ENCODE data around the gene GNG2.

GNG2 gene

GRCh38 chr14:51860164-51860824 is at the start of gene GNG2:
TSS of gene GNG2 (plus strand) at chr14:51860612. CDS start at chr14:51950679, 90,067 bp downstream.
- Histone ChIP-seq H3K36me3 (ENCODE audit: control insufficient read depth, insufficient read depth, low read length, severe bottlenecking) (no peaks in the 10 kb centered on the region), H3K4me3 (ENCODE audit: low read length) (peak within 1 kb of the TSS; percentile 92), H3K27me3 (replicated peaks; ENCODE audit: control insufficient read depth, insufficient read depth, low read length) (no peaks in the 10 kb centered on the region), H3K9me3 (ENCODE audit: control insufficient read depth, low read length) (no peaks in the 10 kb centered on the region), H3K9ac (ENCODE audit: low read length) (peak within 1 kb of the TSS; percentile 91), H3K4me1 (ENCODE audit: control insufficient read depth, insufficient read depth, low read length) (peaks cover 42% of the 10 kb centered on the region)
- peak; percentile 89 for DNase-seq (ENCODE audit: low read depth)

GRCh38 chr14:51811706-51812105 is 48.7 kb upstream of the GNG2 start:
- Histone ChIP-seq H3K9ac (ENCODE audit: low read length) (no peak overlapping the region), H3K4me1 (ENCODE audit: control insufficient read depth, insufficient read depth, low read length) (peaks cover 20% of the 10 kb centered on the region), H3K4me3 (ENCODE audit: low read length) (no peak overlapping the region), H3K36me3 (ENCODE audit: control insufficient read depth, insufficient read depth, low read length, severe bottlenecking) (no peaks in the 10 kb centered on the region), H3K27me3 (replicated peaks; ENCODE audit: control insufficient read depth, insufficient read depth, low read length) (no peaks in the 10 kb centered on the region), H3K9me3 (ENCODE audit: control insufficient read depth, low read length) (peaks cover 6% of the 10 kb centered on the region)
- peak; percentile 16 for DNase-seq (ENCODE audit: low read depth)

GRCh38 chr14:51816031-51816430 is 44.4 kb upstream of the GNG2 start:
- Histone ChIP-seq H3K9me3 (ENCODE audit: control insufficient read depth, low read length) (no peaks in the 10 kb centered on the region), H3K4me1 (ENCODE audit: control insufficient read depth, insufficient read depth, low read length) (peaks cover 9% of the 10 kb centered on the region), H3K9ac (ENCODE audit: low read length) (no peak overlapping the region), H3K4me3 (ENCODE audit: low read length) (no peak overlapping the region), H3K27me3 (replicated peaks; ENCODE audit: control insufficient read depth, insufficient read depth, low read length) (no peaks in the 10 kb centered on the region), H3K36me3 (ENCODE audit: control insufficient read depth, insufficient read depth, low read length, severe bottlenecking) (no peaks in the 10 kb centered on the region)
- no peak for DNase-seq (ENCODE audit: low read depth)

GRCh38 chr14:51817326-51817725 is 43.1 kb upstream of the GNG2 start:
- H3K27me3 ChIP-seq (replicated peaks; ENCODE audit: control insufficient read depth, insufficient read depth, low read length) = no peaks in the 10 kb centered on the region
- no peaks in the 10 kb centered on the region for H3K9me3 ChIP-seq (ENCODE audit: control insufficient read depth, low read length)
- DNase-seq (ENCODE audit: low read depth) = no peak
- no peak overlapping the region for H3K4me3 ChIP-seq (ENCODE audit: low read length)
- peaks cover 11% of the 10 kb centered on the region for H3K4me1 ChIP-seq (ENCODE audit: control insufficient read depth, insufficient read depth, low read length)
- no peak overlapping the region for H3K9ac ChIP-seq (ENCODE audit: low read length)
- H3K36me3 ChIP-seq (ENCODE audit: control insufficient read depth, insufficient read depth, low read length, severe bottlenecking) = no peaks in the 10 kb centered on the region

DNA sequence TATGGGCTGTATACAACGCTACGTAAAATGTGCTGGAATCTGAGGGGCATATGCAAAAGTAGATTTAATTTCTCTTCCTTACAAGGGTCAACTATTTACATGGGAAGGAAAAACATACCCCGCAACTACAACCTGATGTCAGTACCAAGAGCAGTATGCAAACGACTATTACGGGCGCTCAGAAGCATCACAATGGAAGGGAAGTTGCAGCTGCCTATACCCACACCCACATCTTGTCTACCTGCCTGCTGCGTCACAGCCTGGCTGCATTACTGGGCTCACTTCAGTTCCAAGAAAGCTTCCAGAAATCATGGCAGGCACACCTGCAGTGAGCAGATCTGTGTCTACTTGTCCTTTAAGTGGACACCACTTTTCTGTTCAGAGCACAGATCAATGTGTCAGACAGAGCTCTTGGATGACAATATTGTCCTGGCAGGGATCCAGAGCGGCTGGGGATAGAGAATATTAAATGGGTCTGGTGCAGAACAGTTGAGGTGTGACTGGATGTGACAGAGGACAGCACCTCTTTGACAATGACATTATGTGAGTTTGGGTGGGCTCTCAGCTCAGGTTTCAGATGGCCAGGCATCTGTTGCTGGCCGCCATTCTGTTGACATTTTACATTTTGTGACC is 41.5 kb upstream of the GNG2 start:
- Histone ChIP-seq H3K4me1 (ENCODE audit: control insufficient read depth, insufficient read depth, low read length) (peaks cover 16% of the 10 kb centered on the region), H3K9ac (ENCODE audit: low read length) (no peak overlapping the region), H3K9me3 (ENCODE audit: control insufficient read depth, low read length) (no peaks in the 10 kb centered on the region), H3K27me3 (replicated peaks; ENCODE audit: control insufficient read depth, insufficient read depth, low read length) (no peaks in the 10 kb centered on the region), H3K36me3 (ENCODE audit: control insufficient read depth, insufficient read depth, low read length, severe bottlenecking) (no peaks in the 10 kb centered on the region), H3K4me3 (ENCODE audit: low read length) (no peak overlapping the region)
- no peak for DNase-seq (ENCODE audit: low read depth)

GRCh38 chr14:51821822-51822221 is 38.6 kb upstream of the GNG2 start:
- no peak overlapping the region for H3K4me3 ChIP-seq (ENCODE audit: low read length)
- peak; percentile 77 for DNase-seq (ENCODE audit: low read depth)
- no peaks in the 10 kb centered on the region for H3K36me3 ChIP-seq (ENCODE audit: control insufficient read depth, insufficient read depth, low read length, severe bottlenecking)
- no peak overlapping the region for H3K9ac ChIP-seq (ENCODE audit: low read length)
- H3K4me1 ChIP-seq (ENCODE audit: control insufficient read depth, insufficient read depth, low read length) = peaks cover 16% of the 10 kb centered on the region
- H3K9me3 ChIP-seq (ENCODE audit: control insufficient read depth, low read length) = no peaks in the 10 kb centered on the region
- H3K27me3 ChIP-seq (replicated peaks; ENCODE audit: control insufficient read depth, insufficient read depth, low read length) = no peaks in the 10 kb centered on the region

DNA sequence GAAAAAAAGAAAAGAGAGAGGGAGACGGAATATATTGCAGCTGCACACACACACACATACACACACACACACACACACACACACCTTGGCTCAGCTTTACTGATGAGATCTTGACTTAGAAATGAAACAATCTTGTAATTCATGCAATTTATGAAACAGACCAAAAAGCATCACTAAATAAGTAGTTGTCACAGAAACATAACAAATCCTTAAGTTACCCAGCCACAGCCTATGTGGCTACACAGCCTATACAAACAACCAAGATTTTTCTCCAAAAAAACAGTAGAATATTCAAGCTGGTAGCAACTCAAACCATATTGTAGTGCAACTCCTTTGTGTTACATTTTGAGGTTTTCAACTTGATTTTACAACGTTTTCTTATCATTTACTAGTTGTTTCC is 37.9 kb upstream of the GNG2 start:
- Histone ChIP-seq H3K4me3 (ENCODE audit: low read length) (no peak overlapping the region), H3K9me3 (ENCODE audit: control insufficient read depth, low read length) (no peaks in the 10 kb centered on the region), H3K36me3 (ENCODE audit: control insufficient read depth, insufficient read depth, low read length, severe bottlenecking) (no peaks in the 10 kb centered on the region), H3K27me3 (replicated peaks; ENCODE audit: control insufficient read depth, insufficient read depth, low read length) (no peaks in the 10 kb centered on the region), H3K9ac (ENCODE audit: low read length) (no peak overlapping the region), H3K4me1 (ENCODE audit: control insufficient read depth, insufficient read depth, low read length) (peaks cover 17% of the 10 kb centered on the region)
- DNase-seq (ENCODE audit: low read depth) = peak; percentile 26

GRCh38 chr14:51823706-51824105 is 36.7 kb upstream of the GNG2 start:
- no peak overlapping the region for H3K9ac ChIP-seq (ENCODE audit: low read length)
- H3K36me3 ChIP-seq (ENCODE audit: control insufficient read depth, insufficient read depth, low read length, severe bottlenecking) = no peaks in the 10 kb centered on the region
- H3K9me3 ChIP-seq (ENCODE audit: control insufficient read depth, low read length) = no peaks in the 10 kb centered on the region
- peak; percentile 6 for DNase-seq (ENCODE audit: low read depth)
- H3K4me3 ChIP-seq (ENCODE audit: low read length) = no peak overlapping the region
- no peaks in the 10 kb centered on the region for H3K27me3 ChIP-seq (replicated peaks; ENCODE audit: control insufficient read depth, insufficient read depth, low read length)
- H3K4me1 ChIP-seq (ENCODE audit: control insufficient read depth, insufficient read depth, low read length) = peaks cover 29% of the 10 kb centered on the region

DNA sequence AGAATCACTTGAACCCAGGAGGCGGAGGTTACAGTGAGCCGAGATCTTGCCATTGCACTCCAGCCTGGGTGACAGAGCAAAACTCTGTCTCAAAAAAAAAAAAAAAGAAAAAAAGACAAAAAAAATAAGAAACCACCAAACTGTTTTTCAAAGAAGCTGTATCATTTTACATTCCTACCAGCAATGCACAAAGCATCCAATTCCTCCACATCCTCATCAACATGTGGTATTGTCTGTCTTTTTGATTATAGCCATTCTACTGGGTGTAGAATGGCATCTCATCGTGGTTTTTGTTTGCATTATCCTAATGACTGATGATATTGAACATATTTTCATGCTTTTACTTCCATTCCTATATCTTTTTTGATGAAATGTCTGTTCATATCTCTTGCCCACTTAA is 36.2 kb upstream of the GNG2 start:
- Histone ChIP-seq H3K9me3 (ENCODE audit: control insufficient read depth, low read length) (no peaks in the 10 kb centered on the region), H3K36me3 (ENCODE audit: control insufficient read depth, insufficient read depth, low read length, severe bottlenecking) (no peaks in the 10 kb centered on the region), H3K4me3 (ENCODE audit: low read length) (no peak overlapping the region), H3K9ac (ENCODE audit: low read length) (no peak overlapping the region), H3K4me1 (ENCODE audit: control insufficient read depth, insufficient read depth, low read length) (peaks cover 29% of the 10 kb centered on the region), H3K27me3 (replicated peaks; ENCODE audit: control insufficient read depth, insufficient read depth, low read length) (no peaks in the 10 kb centered on the region)
- DNase-seq (ENCODE audit: low read depth) = peak; percentile 6

DNA sequence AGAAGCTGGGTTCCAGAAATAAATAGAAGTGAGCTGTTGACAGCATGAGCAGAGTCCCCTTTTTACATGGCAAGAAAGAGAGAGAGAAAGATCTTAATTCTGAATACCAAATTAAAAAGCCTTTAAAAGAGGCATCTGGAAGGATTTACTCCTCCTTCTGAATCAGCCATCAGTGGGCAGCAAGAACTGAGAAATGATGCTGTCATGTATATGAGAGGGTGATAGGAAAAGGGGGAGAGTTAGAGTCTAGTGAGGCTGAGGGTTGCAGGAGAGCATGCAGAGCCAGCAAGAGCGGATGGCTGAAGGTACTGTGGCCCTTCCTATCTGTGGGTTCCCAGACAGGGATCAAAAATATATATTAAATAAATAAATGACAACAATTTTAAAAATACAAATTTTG is 34.5 kb upstream of the GNG2 start:
- Histone ChIP-seq H3K4me3 (ENCODE audit: low read length) (no peak overlapping the region), H3K27me3 (replicated peaks; ENCODE audit: control insufficient read depth, insufficient read depth, low read length) (no peaks in the 10 kb centered on the region)
- DNase-seq (ENCODE audit: low read depth) = no peak

DNA sequence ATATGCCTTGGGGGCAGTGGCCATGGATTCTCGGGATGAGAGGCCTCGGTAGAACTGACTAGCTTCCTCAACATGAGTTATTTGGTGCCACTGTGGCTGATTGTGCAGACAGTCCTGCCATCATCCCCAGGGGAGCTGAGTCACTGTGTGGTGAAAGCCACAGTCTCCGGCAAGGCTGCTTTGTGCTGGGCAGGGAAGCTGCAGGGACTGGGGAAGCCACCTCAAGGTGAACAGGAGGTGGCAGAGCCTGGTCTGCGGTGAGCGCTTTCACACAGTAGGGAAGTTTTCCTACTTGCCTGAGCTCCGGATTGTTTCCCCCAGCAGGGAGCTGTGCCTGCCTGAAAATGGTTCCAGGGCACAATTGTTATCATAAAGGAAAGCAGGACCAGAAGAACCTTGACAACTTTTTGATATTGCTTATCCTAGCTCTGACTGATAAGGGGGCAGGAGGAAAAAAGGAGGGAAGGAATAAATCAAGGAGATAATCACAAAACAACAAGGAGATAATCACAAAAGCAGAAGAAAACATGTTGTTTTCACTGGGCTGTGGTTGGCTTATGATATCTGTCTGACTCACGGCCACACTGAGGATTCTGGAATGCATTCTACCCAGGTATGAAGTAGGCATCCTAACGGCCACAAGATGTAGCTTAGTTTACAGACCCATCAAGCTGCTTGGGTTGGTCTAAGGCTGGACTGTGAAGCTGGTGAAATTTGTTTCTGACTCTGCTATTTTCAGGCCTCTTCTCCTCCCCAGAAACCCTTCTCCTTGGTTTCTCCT is 32.2 kb upstream of the GNG2 start:
- peak; percentile 50 for DNase-seq (ENCODE audit: low read depth)
- H3K9ac ChIP-seq (ENCODE audit: low read length) = no peak overlapping the region
- peaks cover 13% of the 10 kb centered on the region for H3K4me1 ChIP-seq (ENCODE audit: control insufficient read depth, insufficient read depth, low read length)
- no peaks in the 10 kb centered on the region for H3K27me3 ChIP-seq (replicated peaks; ENCODE audit: control insufficient read depth, insufficient read depth, low read length)
- no peaks in the 10 kb centered on the region for H3K36me3 ChIP-seq (ENCODE audit: control insufficient read depth, insufficient read depth, low read length, severe bottlenecking)
- peaks cover 8% of the 10 kb centered on the region for H3K9me3 ChIP-seq (ENCODE audit: control insufficient read depth, low read length)
- H3K4me3 ChIP-seq (ENCODE audit: low read length) = no peak overlapping the region

More for the DNA sequence above, 34.5 kb upstream of the GNG2 start:
- Histone ChIP-seq H3K4me1 (ENCODE audit: control insufficient read depth, insufficient read depth, low read length) (peaks cover 29% of the 10 kb centered on the region), H3K9ac (ENCODE audit: low read length) (no peak overlapping the region), H3K9me3 (ENCODE audit: control insufficient read depth, low read length) (no peaks in the 10 kb centered on the region), H3K36me3 (ENCODE audit: control insufficient read depth, insufficient read depth, low read length, severe bottlenecking) (no peaks in the 10 kb centered on the region)
